GM10847 (cell line): Measurements from ENCODE around the gene LEMD1.

Experiments used
- POLR2A ChIP-seq: IDR thresholded peaks from 2 replicates; pipeline ENCODE4 v1.6.1; 2011; ENCODE audit not compliant: insufficient read length; ENCODE audit errors: extremely low read depth

The LEMD1 gene

GRCh38 chr1:205355075-205355453 lies 66.8 kb downstream of the LEMD1 start:
- no peak for TF ChIP-seq POLR2A

- no peak for TF ChIP-seq POLR2A
Observed at GRCh38 chr1:205354259-205355074, 67.4 kb downstream of the LEMD1 start.

- no peak for TF ChIP-seq POLR2A
Observed at GRCh38 chr1:205353612-205354011, 68.2 kb downstream of the LEMD1 start.

GRCh38 chr1:205353191-205353590 lies 68.7 kb downstream of the LEMD1 start:
- TF ChIP-seq POLR2A, result no peak

DNA sequence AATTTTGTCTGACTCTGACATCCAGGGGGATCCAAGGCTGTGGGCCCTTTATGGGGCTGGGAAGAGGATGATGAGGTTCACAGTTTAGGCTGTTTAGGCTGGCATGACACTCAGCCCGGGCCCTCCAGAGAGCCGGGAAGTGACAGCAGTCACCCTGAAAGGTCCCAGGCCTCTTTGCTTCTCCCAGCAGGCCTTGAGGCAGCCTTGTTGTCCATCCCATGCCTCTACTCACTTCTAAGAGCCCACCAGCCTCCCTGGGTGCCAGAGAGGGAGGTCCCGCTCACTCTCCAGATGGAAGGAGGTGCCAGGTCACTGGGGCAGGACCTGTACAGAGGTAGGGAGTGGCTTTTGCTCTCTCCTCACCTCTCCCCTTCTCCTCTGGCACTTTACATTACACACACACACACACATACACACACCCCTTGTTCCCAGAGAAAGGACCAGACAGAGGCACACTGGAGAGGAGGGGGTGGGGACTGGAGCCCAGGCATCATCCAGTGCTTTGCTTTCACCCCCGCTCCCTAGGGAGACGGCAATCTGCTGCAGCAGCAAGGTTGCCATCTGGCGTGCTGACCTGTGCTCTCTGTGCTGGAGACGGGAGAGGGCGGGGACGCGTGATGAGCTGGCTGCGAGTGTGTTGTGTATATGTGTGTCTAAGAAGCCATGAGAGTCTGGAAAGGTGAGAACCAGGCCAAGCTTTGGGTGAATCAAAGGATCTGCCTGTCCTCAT lies 69.7 kb downstream of the LEMD1 start:
- TF ChIP-seq POLR2A, result no peak

DNA sequence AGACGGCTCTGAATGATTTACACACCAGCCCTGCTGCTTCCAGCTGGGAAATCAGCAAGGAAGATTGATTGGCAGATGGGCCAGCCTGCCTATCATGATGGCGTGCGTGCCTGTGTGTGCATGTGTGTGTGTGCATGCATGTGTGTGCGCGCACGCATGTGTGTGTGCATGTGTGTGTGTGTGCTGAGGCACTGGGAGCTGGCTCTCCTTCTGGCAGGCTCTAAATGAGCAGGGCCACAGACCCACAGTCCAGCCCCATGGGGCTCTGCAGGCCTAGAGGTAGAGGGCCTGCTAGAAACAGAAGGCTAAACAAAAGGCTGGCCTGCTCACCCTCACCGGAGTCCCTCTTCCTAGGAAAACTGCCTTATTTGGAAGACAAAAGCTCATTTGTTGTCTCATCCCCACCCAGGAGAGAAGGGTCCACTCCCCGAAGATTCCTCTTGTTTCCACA lies 71.1 kb downstream of the LEMD1 start:
- TF ChIP-seq POLR2A, result no peak

- no peak for TF ChIP-seq POLR2A
Observed at GRCh38 chr1:205350124-205350523, 71.7 kb downstream of the LEMD1 start.

DNA sequence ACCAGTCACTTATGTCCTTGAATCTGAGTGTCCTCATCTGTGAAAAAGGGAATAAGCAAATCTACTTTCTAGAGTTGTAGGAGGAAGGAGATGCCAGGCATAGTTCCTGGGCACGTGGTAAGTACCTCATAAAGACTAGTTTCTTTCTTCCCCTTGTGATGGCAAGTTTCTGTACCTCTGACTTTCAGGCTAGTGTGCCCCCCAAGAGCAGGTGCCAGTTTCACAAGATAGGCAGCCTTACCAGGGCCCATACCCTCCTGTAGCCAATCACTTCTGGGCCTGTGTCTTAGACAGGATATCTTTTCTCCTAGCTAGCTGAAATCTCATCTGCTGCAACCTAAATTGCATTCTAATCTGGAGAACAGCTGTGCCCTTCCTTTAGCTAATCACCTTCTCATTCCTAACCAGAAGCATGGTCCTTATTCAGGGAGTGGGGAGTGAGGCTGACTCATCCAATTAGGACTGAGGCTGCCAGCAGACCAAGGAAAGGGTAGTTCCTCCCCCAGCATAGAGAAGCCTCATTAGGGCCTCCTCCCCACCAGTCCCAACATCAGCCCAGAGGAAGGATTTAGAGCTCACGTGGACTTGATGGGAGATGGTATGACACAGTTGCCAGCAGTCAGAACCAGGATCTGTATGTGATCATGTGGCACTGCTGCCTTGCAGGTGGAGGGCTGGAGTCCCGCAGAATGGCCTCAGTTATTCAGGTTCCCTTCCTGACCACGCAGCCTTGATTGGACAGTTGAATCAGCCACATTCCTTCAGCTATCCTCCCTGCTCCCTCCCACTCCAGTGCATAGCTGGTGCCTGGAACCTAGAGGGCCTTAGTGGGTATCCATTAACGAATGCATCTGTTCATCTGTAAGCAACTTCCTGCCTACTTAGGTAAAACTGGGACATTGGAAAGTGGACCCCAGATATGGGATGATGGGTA lies 73.0 kb downstream of the LEMD1 start:
- no peak for TF ChIP-seq POLR2A

DNA sequence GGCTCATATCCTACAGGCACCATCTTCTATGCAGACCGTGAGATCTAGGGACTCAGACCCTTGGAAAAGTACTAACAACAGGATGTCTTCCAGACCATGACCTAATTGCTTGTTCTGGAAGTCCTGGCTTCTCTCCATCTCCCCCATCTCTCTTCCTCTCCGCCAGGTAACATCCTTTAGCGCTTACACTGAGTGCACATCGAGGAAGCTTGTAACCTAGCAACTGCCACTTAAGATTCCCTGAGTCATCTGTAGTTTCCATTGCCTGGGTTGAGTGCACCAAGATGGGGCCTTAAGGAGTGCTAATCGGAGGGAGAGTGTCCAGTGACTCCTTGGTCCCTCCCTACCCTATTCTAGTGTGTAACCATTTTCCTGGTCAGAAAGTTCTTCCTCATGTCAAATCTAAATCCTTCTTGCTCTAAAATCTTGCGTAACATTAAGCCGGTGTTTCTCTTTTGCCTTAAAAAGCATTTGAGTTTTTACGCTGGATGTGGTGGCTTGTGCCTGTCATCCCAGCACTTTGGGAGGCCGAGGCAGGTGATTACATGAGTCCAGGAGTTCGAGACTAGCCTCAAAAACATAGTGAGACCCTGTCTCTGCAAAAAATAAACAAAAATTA lies 74.8 kb downstream of the LEMD1 start:
- no peak for TF ChIP-seq POLR2A

GRCh38 chr1:205345761-205346160 lies 76.1 kb downstream of the LEMD1 start:
- no peak for TF ChIP-seq POLR2A

DNA sequence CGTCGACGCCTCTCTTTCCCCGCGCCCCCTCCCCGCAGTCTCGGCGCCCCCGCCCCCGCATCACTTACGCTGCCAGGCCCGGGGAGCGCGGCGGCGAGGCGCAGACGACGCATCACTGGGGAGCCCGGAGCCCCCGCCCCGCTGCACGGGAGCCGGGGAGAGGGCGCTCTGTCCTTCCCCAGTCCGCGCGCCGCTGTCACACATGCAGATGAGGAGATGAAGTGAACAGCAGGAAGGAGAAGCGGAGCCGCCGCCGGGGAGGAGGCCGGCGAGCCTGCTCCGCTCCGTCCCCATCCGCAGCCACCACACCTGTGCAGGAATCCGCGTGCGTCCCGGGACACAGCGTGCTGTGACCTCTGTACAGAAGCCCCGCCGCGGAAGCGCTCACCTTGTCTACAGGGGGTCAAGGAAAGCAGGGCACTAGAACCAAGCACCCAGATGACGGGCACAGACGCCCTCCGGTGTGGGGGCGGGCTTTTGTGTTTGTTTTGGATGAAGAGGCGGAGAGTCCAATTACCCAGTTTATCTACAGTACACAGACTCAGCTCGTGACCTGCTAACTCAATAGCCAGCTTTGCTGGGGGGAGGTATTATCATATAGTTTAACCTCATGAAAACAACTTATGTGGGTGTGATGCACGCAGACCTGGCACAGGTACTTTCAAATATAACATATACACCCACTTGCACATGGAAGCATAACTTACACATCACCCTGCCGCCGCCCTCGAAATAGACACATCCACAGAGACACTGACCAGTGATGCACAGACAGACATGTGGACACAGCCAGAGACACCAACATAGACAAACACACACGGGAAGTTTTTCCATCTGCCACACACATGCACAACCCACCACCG lies 77.6 kb downstream of the LEMD1 start:
- no peak for TF ChIP-seq POLR2A

DNA sequence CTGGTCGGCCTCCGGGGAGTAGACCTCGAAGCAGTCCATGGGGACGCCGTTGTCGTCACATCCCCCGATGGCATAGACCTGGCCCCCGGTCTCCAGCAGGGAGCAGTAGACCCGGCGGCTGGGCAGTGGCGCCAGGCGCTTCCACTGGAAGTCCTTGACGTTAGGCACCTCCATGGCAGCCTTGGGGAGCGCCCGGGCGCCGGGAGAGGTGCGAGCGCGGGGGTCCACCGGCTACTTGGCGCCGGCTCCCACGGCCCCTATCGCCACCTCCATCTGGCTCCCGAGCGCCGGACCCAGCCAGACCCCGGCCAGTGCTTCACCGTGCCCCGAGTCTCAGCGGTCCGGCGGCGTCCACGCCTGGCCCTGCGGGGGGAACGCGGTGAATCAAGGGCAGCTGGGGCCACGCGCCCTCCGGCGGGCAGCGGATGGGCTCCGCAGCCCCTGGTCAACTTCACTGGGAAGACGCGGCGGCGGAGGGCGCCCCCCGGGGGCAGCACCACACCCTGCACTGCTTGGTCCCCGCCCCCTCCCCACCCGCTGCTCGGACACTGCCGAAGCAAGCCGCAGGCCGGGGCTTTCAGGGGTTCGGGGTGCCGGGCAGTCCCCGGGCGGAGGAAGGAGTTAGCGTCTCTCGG lies 78.3 kb downstream of the LEMD1 start:
- TF ChIP-seq POLR2A, result no peak

DNA sequence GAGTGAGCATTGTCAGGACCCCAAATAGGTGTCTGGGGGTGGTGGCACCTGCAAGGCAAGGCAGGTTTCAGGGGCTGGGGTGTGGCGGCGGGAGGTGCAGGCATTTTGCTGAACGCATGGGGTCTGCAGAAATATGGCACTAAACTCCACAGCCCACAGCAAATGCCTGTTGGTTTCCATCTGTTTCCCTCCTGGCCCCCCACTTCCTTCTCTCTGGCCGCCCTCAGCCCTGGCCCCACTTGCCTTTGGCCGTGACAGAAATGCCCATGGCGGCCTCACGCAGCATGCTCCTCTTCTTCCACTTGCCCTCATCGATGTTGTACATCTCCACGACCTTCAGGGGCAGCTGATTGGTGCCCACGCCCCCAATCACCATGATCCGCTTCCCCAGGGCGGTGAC lies 78.9 kb downstream of the LEMD1 start:
- no peak for TF ChIP-seq POLR2A

DNA sequence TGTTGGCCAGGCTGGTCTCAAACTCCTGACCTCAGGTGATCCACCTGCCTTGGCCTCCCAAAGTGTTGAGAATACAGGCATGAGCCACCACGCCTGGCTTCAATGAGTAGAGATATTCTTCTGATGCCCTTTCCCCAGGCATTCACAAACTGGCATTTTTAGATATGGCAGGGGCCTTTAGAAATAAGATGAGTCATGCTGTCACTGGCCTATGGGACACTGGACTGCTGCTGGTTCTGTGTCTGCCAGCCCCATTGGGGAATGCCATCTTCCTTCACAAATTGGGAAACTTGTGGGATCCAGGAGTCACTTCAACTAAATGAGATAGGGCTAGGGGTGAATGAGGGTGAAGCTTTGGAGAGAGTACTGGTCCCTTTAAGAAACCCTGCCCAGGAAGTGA lies 81.2 kb downstream of the LEMD1 start:
- no peak for TF ChIP-seq POLR2A

GRCh38 chr1:205339717-205340116 lies 82.1 kb downstream of the LEMD1 start:
- no peak for TF ChIP-seq POLR2A
